CD14-positive monocyte (primary cell): Measurements from ENCODE around the gene ERBB4. TPM values are rescaled to one million over a fixed set of nuclear protein-coding genes. Genes with fewer than 3 reads are reported as not detected.

Source experiments
- DNase-seq, 3 donors: peaks; one replicate each; pipeline ENCODE4 v3.0.0-alpha.2; 2011 to 2022
- H2AFZ ChIP-seq: 2 replicates; pipeline ENCODE4 v1.6.0; 2012; ENCODE audit warnings: mild to moderate bottlenecking, low read depth, low read length, inconsistent platforms; ENCODE audit not compliant: insufficient read depth, poor library complexity, severe bottlenecking
- H3K27ac ChIP-seq, 2 donors: 1 replicate in 1 of 2; 2 replicates in 1 of 2; pipeline ENCODE4 v1.5.1; 2012 to 2013; ENCODE audit warnings: low read length in 2 of 2, control low read depth in 1 of 2, inconsistent platforms in 1 of 2, low read depth in 1 of 2, mild to moderate bottlenecking in 1 of 2
- H3K27me3 ChIP-seq, 2 donors: one replicate each; pipeline versions ENCODE4 v1.6.0 to v1.6.1; 2011 to 2013; ENCODE audit warnings: low read length in 2 of 2; ENCODE audit not compliant: control insufficient read depth in 2 of 2, insufficient read depth in 2 of 2
- H3K36me3 ChIP-seq, 2 donors: replicated peaks in 1 of 2; 1 replicate in 1 of 2; 2 replicates in 1 of 2; pipeline versions ENCODE4 v1.5.1 to v1.6.1; 2012 to 2013; ENCODE audit warnings: low read length in 2 of 2, control low read depth in 1 of 2, inconsistent platforms in 1 of 2, mild to moderate bottlenecking in 1 of 2; ENCODE audit not compliant: insufficient read depth in 2 of 2, control insufficient read depth in 1 of 2
- H3K4me1 ChIP-seq, 2 donors: 1 replicate in 1 of 2; 2 replicates in 1 of 2; pipeline versions ENCODE4 v1.5.1 to v1.6.1; 2012 to 2013; ENCODE audit warnings: low read length in 2 of 2, control low read depth in 1 of 2, inconsistent platforms in 1 of 2, mild to moderate bottlenecking in 1 of 2, moderate library complexity in 1 of 2; ENCODE audit not compliant: insufficient read depth in 2 of 2, control insufficient read depth in 1 of 2
- H3K4me2 ChIP-seq: replicated peaks from 2 replicates; pipeline ENCODE3; 2012; ENCODE audit warnings: low read length, moderate library complexity, mild to moderate bottlenecking; ENCODE audit not compliant: poor library complexity, severe bottlenecking; ENCODE audit errors: extremely low read depth
- H3K4me3 ChIP-seq, 3 experiments: fragments of 200-600 bp in 1 of 3; sonication (generic) in 1 of 3; replicated peaks in 1 of 3; 1 replicate in 2 of 3; 2 replicates in 1 of 3; pipeline ENCODE4 v1.5.1; 2011 to 2013; ENCODE audit warnings: low read length in 3 of 3, mild to moderate bottlenecking in 3 of 3, control low read depth in 2 of 3, low read depth in 2 of 3, inconsistent platforms in 1 of 3, moderate library complexity in 1 of 3
- H3K79me2 ChIP-seq: 2 replicates; pipeline ENCODE4 v1.6.0; 2012; ENCODE audit warnings: mild to moderate bottlenecking, control low read depth, inconsistent platforms, low read length, moderate library complexity; ENCODE audit not compliant: insufficient read depth
- H3K9ac ChIP-seq: 2 replicates; pipeline ENCODE4 v1.6.0; 2017; ENCODE audit warnings: low read length, mild to moderate bottlenecking; ENCODE audit not compliant: insufficient read depth, poor library complexity, severe bottlenecking
- H3K9me3 ChIP-seq, 2 donors: replicated peaks in 1 of 2; 1 replicate in 1 of 2; 2 replicates in 1 of 2; pipeline versions ENCODE4 v1.5.1 to v1.6.1; 2012 to 2013; ENCODE audit warnings: low read length in 2 of 2, control low read depth in 1 of 2; ENCODE audit not compliant: control insufficient read depth in 1 of 2, insufficient read depth in 1 of 2
- H4K20me1 ChIP-seq: 2 replicates; pipeline ENCODE4 v1.6.0; 2012; ENCODE audit warnings: mild to moderate bottlenecking, low read length, control low read depth, moderate library complexity; ENCODE audit not compliant: insufficient read depth
- H3K27ac Mint-ChIP-seq, 7 donors: one replicate each; pipeline ENCODE4 v1.8.0; 2020; ENCODE audit warnings: mild to moderate bottlenecking in 7 of 7, mixed read lengths in 7 of 7, moderate library complexity in 6 of 7, inconsistent platforms in 2 of 7
- H3K27me3 Mint-ChIP-seq, 3 donors: one replicate each; pipeline ENCODE4 v1.8.0; 2021 to 2022; ENCODE audit warnings: low read depth in 3 of 3, mild to moderate bottlenecking in 3 of 3, mixed read lengths in 3 of 3, moderate library complexity in 3 of 3, inconsistent platforms in 1 of 3
- H3K36me3 Mint-ChIP-seq, 2 donors: one replicate each; pipeline ENCODE4 v1.8.0; 2020; ENCODE audit warnings: mixed read lengths in 2 of 2, inconsistent platforms in 1 of 2, mild to moderate bottlenecking in 1 of 2
- H3K4me1 Mint-ChIP-seq: one replicate; pipeline ENCODE4 v1.8.0; 2020; ENCODE audit warnings: mild to moderate bottlenecking, mixed read lengths
- H3K4me3 Mint-ChIP-seq, 2 donors: one replicate each; pipeline ENCODE4 v1.8.0; 2020; ENCODE audit warnings: mild to moderate bottlenecking in 2 of 2, mixed read lengths in 2 of 2, moderate library complexity in 1 of 2
- H3K9me3 Mint-ChIP-seq, 7 donors: one replicate each; pipeline ENCODE4 v1.8.0; 2020 to 2022; ENCODE audit warnings: mixed read lengths in 7 of 7, mild to moderate bottlenecking in 6 of 7, moderate library complexity in 6 of 7, inconsistent platforms in 2 of 7
- WGBS: methylation state at CpG from one replicate; pipeline ENCODE4 v1.1.5; 2013; ENCODE audit warnings: missing lambda C conversion rate; ENCODE audit not compliant: insufficient coverage; 5-methylcytosine and 5-hydroxymethylcytosine counted together
- intact Hi-C, 2 donors: fragments of 100-400 bp; cut with micrococcal nuclease; formaldehyde crosslinking; loops; one replicate each; pipeline versions ENCODE4 v1.15.0 to v1.15.1; 2023
- polyA plus RNA-seq, 3 donors: library from polyadenylated mRNA; depleted of rRNA in 1 of 3; unstranded in 2 of 3; stranded (reverse) in 1 of 3; fragments of 300-500 nt in 2 of 3; fragments of >200 nt in 1 of 3; fragmentation: Illumina TruSeq in 2 of 3; gene quantifications; 1 replicate in 2 of 3; 2 replicates in 1 of 3; pipeline ENCODE4 v1.2.3, GENCODE V29; 2012 to 2021
- TF ChIP-seq, protein P1 (sequence below): fragments of 200-600 bp; IDR thresholded peaks from one replicate; pipeline ENCODE4 v1.8.0; 2022; ENCODE audit warnings: antibody characterized with exemption, mild to moderate bottlenecking

Gene ERBB4
- polyA plus RNA-seq, 3 donors = not detected

DNA sequence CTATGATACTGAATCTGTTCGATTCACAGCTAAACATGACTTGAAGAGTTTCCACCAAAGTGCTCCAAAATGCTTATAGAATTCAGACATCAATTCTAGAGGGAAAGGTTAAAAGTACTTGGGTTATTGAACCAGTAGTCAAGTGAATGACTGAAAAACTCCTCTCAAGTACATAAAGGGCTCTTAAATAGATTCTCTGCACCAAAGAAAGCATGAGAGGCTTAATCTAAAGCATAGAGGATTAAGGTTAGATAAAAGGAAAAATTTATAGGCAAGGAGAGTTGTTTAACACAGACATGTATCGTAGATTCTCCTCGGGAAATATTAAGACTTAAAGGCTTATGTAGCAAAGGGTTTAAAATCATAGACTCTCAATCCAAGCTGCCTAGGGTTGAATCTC lies 701.4 kb downstream of the ERBB4 start:
- H3K4me3 ChIP-seq = no peak overlapping the region

GRCh38 chr2:211836409-211836808 lies 702.2 kb downstream of the ERBB4 start:
- no peak overlapping the region for H3K27ac ChIP-seq
- no peaks in the 10 kb centered on the region for H3K9me3 Mint-ChIP-seq
- no peaks in the 10 kb centered on the region for H3K4me1 Mint-ChIP-seq
- H3K4me3 Mint-ChIP-seq = no peak overlapping the region
- no peaks in the 10 kb centered on the region for H3K4me1 ChIP-seq
- H3K4me3 ChIP-seq = no peak overlapping the region
- H2AFZ ChIP-seq = no peak overlapping the region
- intact Hi-C loops = no loop called here
- H3K36me3 Mint-ChIP-seq = no peaks in the 10 kb centered on the region
- H3K79me2 ChIP-seq = no peaks in the 10 kb centered on the region
- H3K27me3 Mint-ChIP-seq = peaks cover 0 to 2% (median 0%) of the 10 kb centered on the region in 3 donors
- TF ChIP-seq, protein P1, sequence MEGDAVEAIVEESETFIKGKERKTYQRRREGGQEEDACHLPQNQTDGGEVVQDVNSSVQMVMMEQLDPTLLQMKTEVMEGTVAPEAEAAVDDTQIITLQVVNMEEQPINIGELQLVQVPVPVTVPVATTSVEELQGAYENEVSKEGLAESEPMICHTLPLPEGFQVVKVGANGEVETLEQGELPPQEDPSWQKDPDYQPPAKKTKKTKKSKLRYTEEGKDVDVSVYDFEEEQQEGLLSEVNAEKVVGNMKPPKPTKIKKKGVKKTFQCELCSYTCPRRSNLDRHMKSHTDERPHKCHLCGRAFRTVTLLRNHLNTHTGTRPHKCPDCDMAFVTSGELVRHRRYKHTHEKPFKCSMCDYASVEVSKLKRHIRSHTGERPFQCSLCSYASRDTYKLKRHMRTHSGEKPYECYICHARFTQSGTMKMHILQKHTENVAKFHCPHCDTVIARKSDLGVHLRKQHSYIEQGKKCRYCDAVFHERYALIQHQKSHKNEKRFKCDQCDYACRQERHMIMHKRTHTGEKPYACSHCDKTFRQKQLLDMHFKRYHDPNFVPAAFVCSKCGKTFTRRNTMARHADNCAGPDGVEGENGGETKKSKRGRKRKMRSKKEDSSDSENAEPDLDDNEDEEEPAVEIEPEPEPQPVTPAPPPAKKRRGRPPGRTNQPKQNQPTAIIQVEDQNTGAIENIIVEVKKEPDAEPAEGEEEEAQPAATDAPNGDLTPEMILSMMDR = no peak
- no CpG with 5 or more reads among the region's 3 CpGs for WGBS
- H3K9me3 ChIP-seq = no peaks in the 10 kb centered on the region
- H3K4me2 ChIP-seq = no peak overlapping the region
- H3K27ac Mint-ChIP-seq = no peak overlapping the region
- H3K36me3 ChIP-seq = no peaks in the 10 kb centered on the region
- no peak for DNase-seq
- no peak overlapping the region for H3K9ac ChIP-seq
- no peaks in the 10 kb centered on the region for H3K27me3 ChIP-seq
- no peaks in the 10 kb centered on the region for H4K20me1 ChIP-seq

More for the DNA sequence above, 701.4 kb downstream of the ERBB4 start:
- WGBS = no CpG with 5 or more reads among the region's 3 CpGs
- intact Hi-C loops = no loop called here
- no peaks in the 10 kb centered on the region for H3K9me3 Mint-ChIP-seq
- H3K4me3 Mint-ChIP-seq = no peak overlapping the region
- Histone ChIP-seq H3K9ac (no peak overlapping the region), H4K20me1 (no peaks in the 10 kb centered on the region), H3K27me3 (no peaks in the 10 kb centered on the region), H3K4me1 (no peaks in the 10 kb centered on the region), H3K27ac (no peak overlapping the region), H3K4me2 (no peak overlapping the region), H3K36me3 (no peaks in the 10 kb centered on the region), H3K79me2 (no peaks in the 10 kb centered on the region), H3K9me3 (no peaks in the 10 kb centered on the region), H2AFZ (no peak overlapping the region)
- no peaks in the 10 kb centered on the region for H3K4me1 Mint-ChIP-seq
- no peak overlapping the region for H3K27ac Mint-ChIP-seq
- DNase-seq = no peak
- TF ChIP-seq, protein P1 = no peak
- H3K36me3 Mint-ChIP-seq = no peaks in the 10 kb centered on the region
- peaks cover 0 to 2% (median 0%) of the 10 kb centered on the region in 3 donors for H3K27me3 Mint-ChIP-seq
